ENCODE data around the gene XIRP2.

DNA sequence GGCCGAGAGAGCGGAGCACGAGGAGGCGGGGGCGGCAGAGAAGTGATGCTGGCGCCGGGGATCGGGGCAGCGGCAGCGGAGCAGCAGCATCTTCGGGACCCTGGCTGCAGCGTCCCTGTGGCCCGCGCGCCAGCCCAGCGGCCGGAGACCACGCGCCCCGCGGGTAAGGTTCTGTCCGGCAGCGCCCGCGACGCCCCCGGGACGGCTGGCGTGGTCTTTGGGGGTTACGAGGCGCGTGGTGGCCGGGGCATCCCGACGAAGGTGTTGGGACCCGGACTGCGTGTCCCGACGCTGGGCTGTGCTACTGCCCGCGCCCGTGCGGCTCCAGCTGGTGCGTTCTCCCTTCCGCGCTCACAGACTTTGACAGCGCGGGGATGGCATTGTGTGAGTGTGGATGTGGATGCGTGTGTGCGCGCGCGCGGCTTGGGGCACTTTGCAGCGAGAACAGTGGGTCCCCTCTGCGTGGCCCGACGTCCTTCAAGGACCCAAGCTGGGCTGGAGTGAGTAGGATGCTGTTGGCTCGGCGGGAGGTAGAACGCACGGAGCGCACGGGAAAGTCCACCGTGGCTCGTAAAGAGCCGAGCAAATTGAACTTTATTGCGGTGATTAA is 405.0 kb downstream of the XIRP2 start:
- TF ChIP-seq CTCF (conservative IDR thresholded peaks at IDR 0.05 in 1 of 2, IDR thresholded peaks at IDR 0.05 in 1 of 2; ENCODE audit: extremely low read depth in 1 of 2, insufficient read depth in 1 of 2, low read depth in 1 of 2, low read length in 2 of 2) (no peak), EZH2 (IDR thresholded peaks at IDR 0.05; ENCODE audit: borderline replicate concordance, low read length) (peak; percentile 63)
